Measurements from ENCODE around the gene ALDH3B1. TPM values are rescaled to one million over a fixed set of nuclear protein-coding genes. Genes with fewer than 3 reads are reported as not detected.

Gene ALDH3B1
- total RNA-seq, 1 donor from 2014 or later, result 42.8 TPM

- intact Hi-C loops (cut with DNase I), result loop anchor here (10.0 kb wide), 1 partner anchor 430 kb away; no protein-coding TSS in a partner anchor
- Histone ChIP-seq H3K27me3 (no peaks in the 10 kb centered on the region), H3K4me3 (no peak overlapping the region), H3K27ac (peak overlapping the region; percentile 50 to 56), H3K4me1 (peaks cover 9 to 31% of the 10 kb centered on the region in 2 donors), H3K9me3 (no peaks in the 10 kb centered on the region), H3K36me3 (no peaks in the 10 kb centered on the region)
- peak in 1 of 2 donors; percentile 80 for DNase-seq (ENCODE audit: low spot score in 2 of 2)
- TF ChIP-seq, protein P1, sequence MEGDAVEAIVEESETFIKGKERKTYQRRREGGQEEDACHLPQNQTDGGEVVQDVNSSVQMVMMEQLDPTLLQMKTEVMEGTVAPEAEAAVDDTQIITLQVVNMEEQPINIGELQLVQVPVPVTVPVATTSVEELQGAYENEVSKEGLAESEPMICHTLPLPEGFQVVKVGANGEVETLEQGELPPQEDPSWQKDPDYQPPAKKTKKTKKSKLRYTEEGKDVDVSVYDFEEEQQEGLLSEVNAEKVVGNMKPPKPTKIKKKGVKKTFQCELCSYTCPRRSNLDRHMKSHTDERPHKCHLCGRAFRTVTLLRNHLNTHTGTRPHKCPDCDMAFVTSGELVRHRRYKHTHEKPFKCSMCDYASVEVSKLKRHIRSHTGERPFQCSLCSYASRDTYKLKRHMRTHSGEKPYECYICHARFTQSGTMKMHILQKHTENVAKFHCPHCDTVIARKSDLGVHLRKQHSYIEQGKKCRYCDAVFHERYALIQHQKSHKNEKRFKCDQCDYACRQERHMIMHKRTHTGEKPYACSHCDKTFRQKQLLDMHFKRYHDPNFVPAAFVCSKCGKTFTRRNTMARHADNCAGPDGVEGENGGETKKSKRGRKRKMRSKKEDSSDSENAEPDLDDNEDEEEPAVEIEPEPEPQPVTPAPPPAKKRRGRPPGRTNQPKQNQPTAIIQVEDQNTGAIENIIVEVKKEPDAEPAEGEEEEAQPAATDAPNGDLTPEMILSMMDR (IDR thresholded peaks at IDR 0.05), result no peak
Measured at GRCh38 chr11:68014157-68014946, 4.2 kb downstream of the ALDH3B1 start.

DNA sequence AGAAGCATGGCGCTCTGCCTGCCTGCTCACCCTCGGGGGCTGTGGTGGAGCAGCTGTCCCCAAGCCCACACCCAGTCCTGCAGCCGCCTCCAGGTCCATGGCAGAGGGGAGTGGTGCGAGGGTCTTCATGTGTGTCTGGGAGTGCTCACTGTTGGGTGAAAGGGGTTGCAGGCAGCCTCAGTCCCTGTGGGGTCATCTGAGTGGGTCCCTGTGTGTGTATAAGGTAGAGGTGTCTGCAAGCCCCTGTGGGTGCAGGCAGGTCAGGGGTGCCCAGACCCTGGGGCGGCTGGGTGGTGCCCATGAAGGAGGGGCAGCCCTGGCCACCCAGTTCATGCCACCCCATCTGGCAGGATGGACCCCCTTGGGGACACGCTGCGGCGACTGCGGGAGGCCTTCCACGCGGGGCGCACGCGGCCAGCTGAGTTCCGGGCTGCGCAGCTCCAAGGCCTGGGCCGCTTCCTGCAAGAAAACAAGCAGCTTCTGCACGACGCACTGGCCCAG is 4.9 kb downstream of the ALDH3B1 start:
- intact Hi-C loops (cut with DNase I), result loop anchor here (10.0 kb wide), 1 partner anchor 430 kb away; no protein-coding TSS in a partner anchor
- Histone ChIP-seq H3K27ac (peak overlapping the region in 1 of 2 donors; percentile 56), H3K4me1 (peaks cover 6 to 24% of the 10 kb centered on the region in 2 donors), H3K27me3 (no peaks in the 10 kb centered on the region), H3K9me3 (no peaks in the 10 kb centered on the region), H3K4me3 (no peak overlapping the region), H3K36me3 (no peaks in the 10 kb centered on the region)
- TF ChIP-seq, protein P1 (IDR thresholded peaks at IDR 0.05), result no peak
- no peak for DNase-seq (ENCODE audit: low spot score in 2 of 2)

GRCh38 chr11:68015467-68015866 is 5.3 kb downstream of the ALDH3B1 start:
- intact Hi-C loops (cut with DNase I), result loop anchor here (10.0 kb wide), 1 partner anchor 429 kb away; no protein-coding TSS in a partner anchor
- H3K4me1 ChIP-seq, result peaks cover 4 to 22% of the 10 kb centered on the region in 2 donors
- H3K27ac ChIP-seq, result no peak overlapping the region
- no peaks in the 10 kb centered on the region for H3K36me3 ChIP-seq
- TF ChIP-seq, protein P1 (IDR thresholded peaks at IDR 0.05), result no peak
- no peaks in the 10 kb centered on the region for H3K9me3 ChIP-seq
- DNase-seq (ENCODE audit: low spot score in 2 of 2), result no peak
- H3K27me3 ChIP-seq, result no peaks in the 10 kb centered on the region
- no peak overlapping the region for H3K4me3 ChIP-seq

DNA sequence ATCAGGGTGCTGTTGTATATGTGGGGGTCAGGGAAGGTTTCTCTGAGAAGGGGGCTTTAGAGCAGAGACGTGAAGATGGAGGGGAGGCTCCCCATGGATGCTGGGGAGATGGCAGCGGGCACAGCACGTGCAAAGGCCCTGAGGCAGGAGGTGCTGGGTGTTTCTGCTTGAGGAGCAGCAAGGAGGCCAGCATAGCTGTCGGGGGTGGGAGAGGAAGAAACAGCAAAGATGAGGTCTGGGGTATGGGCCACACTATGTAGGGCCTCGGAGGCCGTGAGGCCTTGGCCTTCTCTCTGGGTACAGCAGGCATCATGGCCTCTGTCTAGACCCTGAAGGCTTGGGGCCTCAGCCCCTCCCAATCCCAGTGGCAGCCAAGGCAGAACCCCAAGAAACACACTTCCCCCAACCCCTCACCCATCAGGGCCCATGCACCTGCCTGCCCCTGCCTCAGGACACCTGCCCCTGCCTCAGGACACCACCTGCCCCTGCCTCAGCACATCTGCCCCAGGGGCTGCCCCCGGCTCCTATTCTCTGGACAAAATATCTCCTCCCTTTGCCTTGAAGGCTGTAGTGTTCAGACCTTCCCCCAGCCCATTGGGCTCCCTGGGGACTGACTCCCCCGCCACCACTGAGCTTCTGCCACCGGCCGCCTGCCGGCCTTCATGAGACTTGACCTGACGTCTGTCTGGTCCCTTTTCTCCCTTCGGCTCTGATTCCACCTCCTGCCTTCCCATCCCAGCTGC is 6.2 kb downstream of the ALDH3B1 start:
- peaks cover 0 to 15% of the 10 kb centered on the region in 2 donors for H3K4me1 ChIP-seq
- H3K27ac ChIP-seq, result no peak overlapping the region
- intact Hi-C loops (cut with DNase I), result loop anchor here (10.0 kb wide), 1 partner anchor 428 kb away; no protein-coding TSS in a partner anchor
- no peaks in the 10 kb centered on the region for H3K27me3 ChIP-seq
- no peak overlapping the region for H3K4me3 ChIP-seq
- no peaks in the 10 kb centered on the region for H3K36me3 ChIP-seq
- DNase-seq (ENCODE audit: low spot score in 2 of 2), result no peak
- TF ChIP-seq, protein P1 (IDR thresholded peaks at IDR 0.05), result no peak
- no peaks in the 10 kb centered on the region for H3K9me3 ChIP-seq

DNA sequence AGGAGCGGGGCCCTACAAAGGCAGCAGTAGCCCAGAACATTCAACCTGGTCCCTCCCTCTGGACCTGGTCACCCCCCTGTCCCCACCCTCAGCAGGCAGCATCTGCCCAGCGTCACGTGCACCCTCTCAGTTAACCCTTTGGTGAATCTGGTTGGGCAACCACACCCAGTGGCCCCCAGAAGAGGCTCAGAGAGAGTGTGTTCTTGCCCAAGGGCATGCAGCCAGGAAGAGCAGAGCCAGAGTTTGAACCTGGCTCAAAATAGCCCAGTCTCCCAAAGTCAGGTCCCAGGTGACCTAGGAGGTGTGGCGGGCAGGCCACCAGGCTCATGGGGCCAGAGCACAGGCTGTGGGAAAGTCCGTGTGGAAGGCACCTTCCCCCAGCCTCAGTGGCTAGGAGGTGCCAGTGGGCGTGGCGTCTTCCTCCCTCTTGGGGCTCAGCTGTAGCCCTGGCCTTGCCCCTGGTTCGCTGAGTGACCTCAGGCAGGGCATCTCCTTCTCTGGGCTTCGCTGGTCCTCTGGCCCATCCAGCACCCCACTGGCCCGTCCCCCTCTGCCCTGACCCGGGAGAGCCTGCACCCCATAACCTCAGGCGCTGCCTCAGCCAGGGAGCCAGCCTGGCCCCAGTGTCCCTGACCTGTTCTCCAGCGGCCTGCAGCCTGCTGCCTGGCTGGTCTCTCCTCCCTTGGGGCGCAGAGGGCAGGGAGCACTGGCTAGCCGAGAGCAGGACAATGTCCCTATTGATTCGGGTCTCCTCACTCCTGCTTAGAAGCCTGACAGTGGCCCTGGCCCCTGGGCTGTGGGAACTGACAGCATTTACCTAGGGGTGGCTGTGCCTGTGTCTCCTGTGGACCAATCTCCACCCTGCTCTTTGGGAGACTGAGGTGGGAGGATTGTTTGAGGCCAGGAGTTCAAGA is 7.0 kb downstream of the ALDH3B1 start:
- H3K27ac ChIP-seq, result no peak overlapping the region
- H3K9me3 ChIP-seq, result no peaks in the 10 kb centered on the region
- no peak for DNase-seq (ENCODE audit: low spot score in 2 of 2)
- H3K4me3 ChIP-seq, result no peak overlapping the region
- TF ChIP-seq, protein P1 (IDR thresholded peaks at IDR 0.05), result no peak
- peaks cover 0 to 9% of the 10 kb centered on the region in 2 donors for H3K4me1 ChIP-seq
- H3K36me3 ChIP-seq, result no peaks in the 10 kb centered on the region
- intact Hi-C loops (cut with DNase I), result loop anchor here (10.0 kb wide), 1 partner anchor 428 kb away; no protein-coding TSS in a partner anchor
- no peaks in the 10 kb centered on the region for H3K27me3 ChIP-seq
